H9 (cell line): ENCODE results near the gene UPF1. TPM values are rescaled to one million over a fixed set of nuclear protein-coding genes. Genes with fewer than 3 reads are reported as not detected.
A peak's percentile ranks its signal among the peaks of the same experiment; 100 is the strongest.

ENCODE experiments used
- DNase-seq: peaks from one replicate; pipeline ENCODE4 v3.0.0-alpha.2; 2017
- H2AFZ ChIP-seq: one replicate; pipeline ENCODE4 v1.6.1; 2013; ENCODE audit warnings: mild to moderate bottlenecking, low read length, control low read depth, moderate library complexity
- H2AK5ac ChIP-seq: 2 replicates; pipeline ENCODE4 v1.6.1; 2013; ENCODE audit warnings: low read length, control low read depth, mixed read lengths; ENCODE audit not compliant: insufficient read length
- H2BK120ac ChIP-seq: one replicate; pipeline ENCODE4 v1.6.1; 2013; ENCODE audit warnings: low read depth, mild to moderate bottlenecking, low read length, control low read depth, inconsistent platforms; ENCODE audit not compliant: poor library complexity, severe bottlenecking
- H2BK12ac ChIP-seq: 2 replicates; pipeline ENCODE4 v1.6.1; 2013; ENCODE audit warnings: low read length, control low read depth, mixed read lengths, low read depth; ENCODE audit not compliant: insufficient read length
- H2BK15ac ChIP-seq: 2 replicates; pipeline ENCODE4 v1.6.1; 2013; ENCODE audit warnings: low read depth, low read length, control low read depth
- H2BK20ac ChIP-seq: one replicate; pipeline ENCODE4 v1.6.1; 2013; ENCODE audit warnings: low read depth, mild to moderate bottlenecking, low read length, control low read depth, inconsistent platforms; ENCODE audit not compliant: poor library complexity, severe bottlenecking
- H2BK5ac ChIP-seq: 2 replicates; pipeline ENCODE4 v1.6.1; 2013; ENCODE audit warnings: low read length, control low read depth, mixed read lengths; ENCODE audit not compliant: insufficient read length
- H3K14ac ChIP-seq: 2 replicates; pipeline ENCODE4 v1.6.1; 2013; ENCODE audit warnings: low read length, control low read depth; ENCODE audit not compliant: insufficient read depth
- H3K18ac ChIP-seq: 2 replicates; pipeline ENCODE4 v1.6.1; 2013; ENCODE audit warnings: low read depth, mild to moderate bottlenecking, mixed read lengths, low read length, control low read depth; ENCODE audit not compliant: insufficient read length
- H3K23ac ChIP-seq: 2 replicates; pipeline ENCODE4 v1.6.1; 2013; ENCODE audit warnings: low read length, control low read depth, mixed read lengths, low read depth; ENCODE audit not compliant: insufficient read length
- H3K23me2 ChIP-seq: 2 replicates; pipeline ENCODE4 v1.6.1; 2013; ENCODE audit warnings: low read depth, mild to moderate bottlenecking, mixed read lengths, low read length, control low read depth; ENCODE audit not compliant: insufficient read length, poor library complexity, severe bottlenecking
- H3K27ac ChIP-seq: 2 replicates; pipeline ENCODE4 v1.5.1; 2013; ENCODE audit warnings: low read length, control low read depth, mixed read lengths, low read depth; ENCODE audit not compliant: insufficient read length
- H3K27me3 ChIP-seq: 2 replicates; pipeline ENCODE4 v1.6.1; 2013; ENCODE audit warnings: low read length, control low read depth, inconsistent platforms; ENCODE audit not compliant: insufficient read depth
- H3K4ac ChIP-seq: 2 replicates; pipeline ENCODE4 v1.6.1; 2013; ENCODE audit warnings: low read depth, mild to moderate bottlenecking, control low read depth, inconsistent platforms, low read length, moderate library complexity
- H3K4me1 ChIP-seq: 2 replicates; pipeline ENCODE4 v1.6.1; 2013; ENCODE audit warnings: low read length, control low read depth, inconsistent platforms; ENCODE audit not compliant: insufficient read depth
- H3K4me2 ChIP-seq: 2 replicates; pipeline ENCODE4 v1.6.1; 2013; ENCODE audit warnings: low read length, control low read depth, mixed read lengths; ENCODE audit not compliant: insufficient read length, insufficient read depth
- H3K56ac ChIP-seq: 2 replicates; pipeline ENCODE4 v1.6.1; 2013; ENCODE audit warnings: low read depth, mild to moderate bottlenecking, mixed read lengths, low read length, control low read depth; ENCODE audit not compliant: insufficient read length
- H3K79me1 ChIP-seq: 2 replicates; pipeline ENCODE4 v1.6.1; 2013; ENCODE audit warnings: low read depth, mild to moderate bottlenecking, moderate library complexity, low read length, control low read depth, inconsistent platforms; ENCODE audit not compliant: insufficient read depth, poor library complexity, severe bottlenecking
- H3K79me2 ChIP-seq: 2 replicates; pipeline ENCODE4 v1.6.1; 2013; ENCODE audit warnings: low read length, control low read depth, inconsistent platforms; ENCODE audit not compliant: insufficient read depth
- H3K9ac ChIP-seq: 2 replicates; pipeline ENCODE4 v1.6.1; 2013; ENCODE audit warnings: low read length, control low read depth, mixed read lengths; ENCODE audit not compliant: insufficient read length; ENCODE audit errors: extremely low read depth
- H3K9me3 ChIP-seq: one replicate; pipeline ENCODE4 v1.6.1; 2013; ENCODE audit warnings: low read depth, low read length, inconsistent platforms; ENCODE audit not compliant: control insufficient read depth
- H3T11ph ChIP-seq: one replicate; pipeline ENCODE4 v1.6.1; 2013; ENCODE audit warnings: mild to moderate bottlenecking, low read length, control low read depth, inconsistent platforms
- H4K20me1 ChIP-seq: one replicate; pipeline ENCODE4 v1.6.1; 2013; ENCODE audit not compliant: control insufficient read depth, insufficient read length, insufficient read depth
- H4K5ac ChIP-seq: 2 replicates; pipeline ENCODE4 v1.6.1; 2013; ENCODE audit warnings: low read depth, mild to moderate bottlenecking, mixed read lengths, low read length, control low read depth; ENCODE audit not compliant: insufficient read length
- H4K8ac ChIP-seq: replicated peaks from 2 replicates; pipeline ENCODE4 v1.6.1; 2013; ENCODE audit warnings: low read length, control low read depth, mixed read lengths, low read depth; ENCODE audit not compliant: insufficient read length
- H4K91ac ChIP-seq: 2 replicates; pipeline ENCODE4 v1.6.1; 2013; ENCODE audit warnings: low read depth, mild to moderate bottlenecking, moderate library complexity, mixed read lengths, low read length, control low read depth; ENCODE audit not compliant: insufficient read length
- H3K27ac Mint-ChIP-seq, 3 experiments: 2 replicates in 2 of 3; 3 replicates in 1 of 3; pipeline ENCODE4 v1.8.0; 2020 to 2021; ENCODE audit warnings: mixed read lengths in 3 of 3, mild to moderate bottlenecking in 1 of 3, moderate library complexity in 1 of 3
- H3K27me3 Mint-ChIP-seq: 2 replicates; pipeline ENCODE4 v1.8.0; 2021; ENCODE audit warnings: low read depth, mild to moderate bottlenecking, moderate library complexity, mixed read lengths
- H3K36me3 Mint-ChIP-seq, 3 experiments: 2 replicates in 2 of 3; 3 replicates in 1 of 3; pipeline ENCODE4 v1.8.0; 2020 to 2021; ENCODE audit warnings: low read depth in 3 of 3, mixed read lengths in 3 of 3; ENCODE audit not compliant: insufficient read depth in 1 of 3
- H3K4me1 Mint-ChIP-seq, 2 experiments: 2 replicates each; pipeline ENCODE4 v1.8.0; 2020; ENCODE audit warnings: mixed read lengths in 2 of 2
- H3K4me3 Mint-ChIP-seq, 2 experiments: 2 replicates in 1 of 2; 3 replicates in 1 of 2; pipeline ENCODE4 v1.8.0; 2020 to 2021; ENCODE audit warnings: mild to moderate bottlenecking in 2 of 2, mixed read lengths in 2 of 2, moderate library complexity in 1 of 2
- H3K9me3 Mint-ChIP-seq, 2 experiments: 2 replicates in 1 of 2; 3 replicates in 1 of 2; pipeline ENCODE4 v1.8.0; 2020; ENCODE audit warnings: mild to moderate bottlenecking in 2 of 2, mixed read lengths in 2 of 2, moderate library complexity in 1 of 2
- WGBS: extraction: QIAGEN DNeasy Blood & Tissue Kit; methylation state at CpG from one replicate; pipeline ENCODE4 v1.1.7; 2013; ENCODE audit warnings: missing lambda C conversion rate, low lambda C conversion rate, mixed read lengths; ENCODE audit not compliant: insufficient read length; ENCODE audit errors: extremely low coverage; 5-methylcytosine and 5-hydroxymethylcytosine counted together
- total RNA-seq: library from RNA; stranded (reverse); gene quantifications from 2 replicates; pipeline ENCODE4 v1.2.1, GENCODE V29; 2021
- TF ChIP-seq, protein P1 (sequence below): fragments of 200-600 bp; sonication (generic); conservative IDR thresholded peaks from 3 replicates; pipeline ENCODE4 v1.8.0; 2021; ENCODE audit warnings: antibody characterized with exemption, mild to moderate bottlenecking

UPF1 gene
- total RNA-seq, 1 experiment from 2014 or later = 85.4 TPM

DNA sequence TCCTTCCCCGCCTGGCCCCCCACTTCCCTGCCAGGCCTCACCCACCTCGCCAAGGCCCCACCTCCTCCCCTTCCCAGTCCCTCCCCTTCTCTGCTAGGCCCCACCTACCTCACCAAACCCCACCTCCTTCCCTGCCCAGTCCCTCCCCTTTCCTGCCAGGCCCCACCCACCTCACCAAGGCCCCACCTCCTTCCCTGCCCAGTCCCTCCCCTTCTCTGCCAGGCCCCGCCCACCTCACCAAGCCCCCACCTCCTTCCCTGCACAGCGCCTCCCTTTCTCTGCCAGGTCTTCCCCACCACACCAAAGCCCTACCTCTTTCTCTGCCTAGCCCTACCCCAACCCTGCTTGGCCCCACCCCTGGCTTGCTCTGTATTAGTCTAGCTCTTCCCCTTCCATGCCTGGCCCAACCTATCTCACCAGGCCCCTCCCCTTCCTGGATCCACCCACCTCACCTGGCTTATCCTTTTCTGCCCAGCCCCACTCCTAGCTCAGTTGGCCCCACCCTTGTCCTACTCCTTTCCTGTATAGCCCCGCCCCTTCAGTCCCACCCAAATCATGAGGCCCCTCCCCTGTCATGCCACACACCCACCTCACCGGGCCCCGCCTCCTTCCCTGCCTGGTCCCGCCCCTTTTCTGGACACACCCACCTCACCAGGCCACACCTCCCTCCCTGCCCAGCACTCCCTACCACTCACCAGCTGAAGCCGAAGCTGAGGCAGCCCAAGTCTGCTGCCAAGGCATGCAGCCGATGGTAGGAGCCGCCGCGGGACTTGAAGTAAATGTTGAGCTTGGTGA lies 48.0 kb downstream of the UPF1 start:
- Histone ChIP-seq H3K23ac (no peak overlapping the region), H3K9me3 (no peaks in the 10 kb centered on the region), H3K79me2 (no peaks in the 10 kb centered on the region), H2AK5ac (no peak overlapping the region), H2BK5ac (no peak overlapping the region), H2AFZ (no peak overlapping the region), H3K4me1 (no peaks in the 10 kb centered on the region), H4K8ac (no peak overlapping the region), H3K56ac (no peak overlapping the region), H3K4me2 (no peak overlapping the region), H4K20me1 (no peaks in the 10 kb centered on the region), H2BK120ac (no peak overlapping the region), H3K79me1 (no peaks in the 10 kb centered on the region), H3T11ph (no peak overlapping the region), H3K14ac (no peak overlapping the region), H3K27me3 (no peaks in the 10 kb centered on the region), H3K4ac (no peak overlapping the region), H2BK20ac (no peak overlapping the region), H2BK15ac (no peak overlapping the region), H4K5ac (no peak overlapping the region), H3K23me2 (no peaks in the 10 kb centered on the region), H3K9ac (no peak overlapping the region), H3K27ac (no peak overlapping the region), H2BK12ac (no peak overlapping the region), H4K91ac (no peak overlapping the region), H3K18ac (no peak overlapping the region)
- no peaks in the 10 kb centered on the region for H3K27me3 Mint-ChIP-seq
- 0 out of 7 replicates have a peak overlapping the region, but pooled peaks of 1 of the 3 experiments have one; percentile 36 for H3K27ac Mint-ChIP-seq
- TF ChIP-seq, protein P1, sequence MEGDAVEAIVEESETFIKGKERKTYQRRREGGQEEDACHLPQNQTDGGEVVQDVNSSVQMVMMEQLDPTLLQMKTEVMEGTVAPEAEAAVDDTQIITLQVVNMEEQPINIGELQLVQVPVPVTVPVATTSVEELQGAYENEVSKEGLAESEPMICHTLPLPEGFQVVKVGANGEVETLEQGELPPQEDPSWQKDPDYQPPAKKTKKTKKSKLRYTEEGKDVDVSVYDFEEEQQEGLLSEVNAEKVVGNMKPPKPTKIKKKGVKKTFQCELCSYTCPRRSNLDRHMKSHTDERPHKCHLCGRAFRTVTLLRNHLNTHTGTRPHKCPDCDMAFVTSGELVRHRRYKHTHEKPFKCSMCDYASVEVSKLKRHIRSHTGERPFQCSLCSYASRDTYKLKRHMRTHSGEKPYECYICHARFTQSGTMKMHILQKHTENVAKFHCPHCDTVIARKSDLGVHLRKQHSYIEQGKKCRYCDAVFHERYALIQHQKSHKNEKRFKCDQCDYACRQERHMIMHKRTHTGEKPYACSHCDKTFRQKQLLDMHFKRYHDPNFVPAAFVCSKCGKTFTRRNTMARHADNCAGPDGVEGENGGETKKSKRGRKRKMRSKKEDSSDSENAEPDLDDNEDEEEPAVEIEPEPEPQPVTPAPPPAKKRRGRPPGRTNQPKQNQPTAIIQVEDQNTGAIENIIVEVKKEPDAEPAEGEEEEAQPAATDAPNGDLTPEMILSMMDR = no peak
- no CpG with 5 or more reads among the region's 13 CpGs for WGBS
- no peaks in the 10 kb centered on the region for H3K4me1 Mint-ChIP-seq
- peaks cover 0 to 9% of the 10 kb centered on the region in 2 experiments; a peak in 3 of 5 replicates for H3K9me3 Mint-ChIP-seq
- peak; percentile 93 for DNase-seq
- H3K36me3 Mint-ChIP-seq = peaks cover 41 to 76% (median 56%) of the 10 kb centered on the region in 3 experiments
- H3K4me3 Mint-ChIP-seq = no peak overlapping the region
